ENCODE measurements around the gene KCNG1.
"Not testable (repeated sequence)": the region's sequence is repeated elsewhere in the genome, so short reads cannot be mapped to it uniquely, and the experiment has no call there.

The KCNG1 gene, protein sequence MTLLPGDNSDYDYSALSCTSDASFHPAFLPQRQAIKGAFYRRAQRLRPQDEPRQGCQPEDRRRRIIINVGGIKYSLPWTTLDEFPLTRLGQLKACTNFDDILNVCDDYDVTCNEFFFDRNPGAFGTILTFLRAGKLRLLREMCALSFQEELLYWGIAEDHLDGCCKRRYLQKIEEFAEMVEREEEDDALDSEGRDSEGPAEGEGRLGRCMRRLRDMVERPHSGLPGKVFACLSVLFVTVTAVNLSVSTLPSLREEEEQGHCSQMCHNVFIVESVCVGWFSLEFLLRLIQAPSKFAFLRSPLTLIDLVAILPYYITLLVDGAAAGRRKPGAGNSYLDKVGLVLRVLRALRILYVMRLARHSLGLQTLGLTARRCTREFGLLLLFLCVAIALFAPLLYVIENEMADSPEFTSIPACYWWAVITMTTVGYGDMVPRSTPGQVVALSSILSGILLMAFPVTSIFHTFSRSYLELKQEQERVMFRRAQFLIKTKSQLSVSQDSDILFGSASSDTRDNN

DNA sequence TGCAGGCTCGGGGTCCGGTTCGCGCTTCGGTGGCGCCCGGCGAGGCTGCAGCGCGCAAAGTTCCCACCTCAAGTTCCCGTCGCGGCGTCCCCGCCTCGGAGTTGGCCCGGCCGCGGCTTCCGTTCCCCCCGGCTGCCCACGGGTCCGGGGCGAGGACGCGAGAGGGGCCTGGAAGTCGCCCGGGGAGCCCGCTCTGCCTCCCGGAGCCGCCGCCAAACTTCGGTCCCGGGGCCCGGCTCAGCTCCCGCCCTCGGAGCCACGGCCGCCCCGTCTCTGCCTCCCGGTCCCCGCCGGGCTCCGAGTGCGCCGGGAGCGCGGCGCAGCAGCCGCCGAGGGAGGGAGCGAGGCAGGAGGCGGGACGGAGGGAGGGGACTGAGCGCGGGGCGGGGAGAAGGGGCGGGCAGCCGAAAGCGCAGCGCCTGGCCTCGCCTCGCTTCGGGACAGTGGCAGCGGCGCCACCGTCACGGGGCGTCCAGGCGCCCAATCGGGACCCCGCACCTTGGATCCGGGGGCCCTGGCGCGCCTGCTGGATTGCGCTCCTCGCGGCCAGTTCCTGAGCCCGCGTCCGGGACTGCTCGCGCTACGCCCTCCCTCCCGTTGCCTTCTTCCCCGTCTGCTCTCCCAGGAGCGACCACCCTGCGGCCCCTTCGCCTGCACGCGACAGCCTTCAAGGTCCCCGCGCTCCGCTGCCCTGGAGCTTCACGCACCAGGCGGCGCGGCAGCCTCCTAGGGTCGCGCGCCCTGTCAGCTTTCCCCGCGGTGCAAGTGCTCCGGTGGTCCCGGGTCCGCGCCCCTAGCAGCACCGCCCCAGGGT is at the start of gene KCNG1:
KCNG1 (minus strand) TSS at position 305 of the 814 bp plus-strand sequence. CDS start 12,769 bp downstream, outside the sequence.
- DNase-seq (ENCODE audit: low read depth): no peak

DNA sequence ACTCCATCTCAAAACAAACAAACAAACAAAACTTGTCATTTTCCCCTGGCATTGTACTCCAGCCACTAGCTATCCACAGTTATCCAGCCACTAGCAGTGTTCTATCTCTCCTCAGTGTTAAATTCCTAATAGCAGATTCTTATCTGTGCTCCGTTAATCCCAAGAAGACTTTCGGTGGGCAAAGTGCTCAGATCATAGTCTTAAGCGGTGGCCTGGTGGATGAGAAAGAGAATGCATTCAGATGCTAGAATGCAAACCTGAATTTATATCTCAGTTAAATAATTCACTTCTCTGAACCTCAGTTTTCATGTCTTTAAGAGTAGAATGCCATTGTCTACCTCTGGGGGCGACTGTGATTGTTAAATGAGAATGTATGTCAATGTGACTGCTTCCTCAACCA is 47.7 kb upstream of the KCNG1 start:
- no peak for DNase-seq (ENCODE audit: low read depth)

DNA sequence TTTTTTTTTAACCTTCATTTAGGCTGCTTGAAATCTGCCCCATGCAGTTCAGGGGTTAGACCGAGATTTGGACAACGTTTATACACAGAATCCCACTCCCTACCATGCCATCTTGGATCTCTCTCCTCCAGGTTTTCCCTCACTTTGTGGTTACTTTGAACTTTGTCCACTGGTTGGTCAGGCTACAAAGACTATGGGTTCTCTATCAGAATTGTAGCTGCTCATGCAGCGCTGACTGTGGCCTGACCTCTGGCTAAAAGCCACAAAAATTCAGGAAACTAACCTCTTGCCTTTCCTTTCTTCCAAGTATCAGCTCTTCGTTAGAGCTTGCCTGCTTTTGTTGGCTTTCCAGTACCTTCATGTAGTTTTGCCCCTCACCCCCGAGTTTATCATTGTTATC is 44.9 kb upstream of the KCNG1 start:
- no peak for DNase-seq (ENCODE audit: low read depth)

DNA sequence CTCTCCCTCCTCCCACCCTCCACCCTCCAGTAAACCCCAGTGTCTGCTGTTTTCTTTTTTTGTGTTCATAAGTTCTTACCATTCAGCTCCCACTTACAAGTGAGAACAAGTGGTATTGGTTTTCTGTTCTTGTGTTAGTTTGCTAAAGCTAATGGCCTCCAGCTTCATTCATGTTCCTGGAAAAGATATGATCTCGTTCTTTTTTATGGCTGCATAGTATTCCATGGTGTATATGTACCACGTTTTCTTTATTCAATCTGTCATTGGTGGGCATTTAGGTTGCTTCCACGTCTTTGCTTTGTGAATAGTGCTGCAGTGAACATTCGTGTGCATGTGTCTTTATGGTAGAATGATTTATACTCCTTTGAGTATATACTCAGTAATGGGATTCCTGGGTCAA is 42.7 kb upstream of the KCNG1 start:
- no peak for DNase-seq (ENCODE audit: low read depth)

DNA sequence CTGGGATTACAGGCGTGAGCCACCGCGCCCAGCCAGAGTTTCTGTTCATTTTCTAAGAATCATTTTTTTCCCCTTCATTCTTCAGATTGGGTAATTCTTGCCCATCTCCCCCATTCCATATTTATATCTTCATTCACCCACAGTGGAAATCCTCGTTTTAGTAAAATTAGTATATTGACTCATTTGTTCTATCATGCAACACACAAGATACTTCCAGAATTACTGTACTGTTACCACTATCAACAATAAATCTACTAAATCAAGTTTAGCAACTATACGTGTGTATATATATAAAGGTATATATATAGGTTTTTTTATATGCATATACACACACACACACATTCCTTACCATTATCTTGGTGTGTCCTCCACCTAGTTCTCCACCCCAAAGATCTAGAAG is 41.2 kb upstream of the KCNG1 start:
- DNase-seq (ENCODE audit: low read depth): no peak

DNA sequence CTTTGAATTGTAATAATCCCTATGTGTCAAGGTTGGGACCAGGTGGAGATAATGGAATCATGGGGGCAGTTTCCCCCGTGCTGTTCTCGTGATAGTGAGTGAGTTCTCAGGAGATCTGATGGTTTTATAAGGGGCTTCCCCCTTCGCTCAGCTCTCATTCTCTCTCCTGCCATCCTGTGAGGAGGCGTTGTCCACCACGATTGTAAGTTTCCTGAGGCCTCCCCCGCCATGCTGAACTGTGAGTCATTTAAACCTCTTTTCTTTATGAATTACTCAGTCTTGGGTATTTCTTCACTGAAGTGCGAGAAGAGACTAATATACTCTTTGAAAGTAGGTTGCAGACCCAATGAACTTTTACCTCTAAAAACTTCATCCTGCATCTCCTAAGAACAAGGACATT is 39.2 kb upstream of the KCNG1 start:
- no peak for DNase-seq (ENCODE audit: low read depth)

DNA sequence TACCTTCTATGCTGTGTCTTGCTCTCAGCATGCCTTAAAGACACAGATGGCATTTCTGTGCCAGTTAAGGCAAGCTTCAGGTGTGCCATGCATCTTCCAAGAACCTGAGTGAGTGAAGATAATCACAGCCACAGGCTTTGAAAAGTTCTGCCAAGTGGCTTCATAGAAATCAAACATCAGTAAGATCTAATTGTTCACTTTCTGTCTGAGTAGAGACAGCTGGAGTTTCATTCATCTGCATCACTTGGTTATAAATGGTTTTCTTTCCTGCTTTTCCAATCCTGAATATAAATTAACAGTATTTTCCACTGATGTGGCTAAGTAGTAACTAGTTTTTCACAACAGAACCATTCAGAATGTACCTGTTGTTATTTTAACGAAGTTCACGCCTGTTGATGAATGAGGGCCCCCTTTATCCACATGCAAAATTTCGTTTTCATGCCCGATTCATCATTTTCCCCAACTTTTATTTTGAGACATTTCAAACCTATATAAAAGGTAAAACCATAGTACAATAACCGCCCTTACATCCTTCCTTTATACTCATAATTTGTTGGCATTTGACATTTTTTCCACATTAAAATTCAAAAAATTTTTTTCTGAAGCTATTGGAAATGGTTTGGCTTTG is 38.6 kb upstream of the KCNG1 start:
- no peak for DNase-seq (ENCODE audit: low read depth)

DNA sequence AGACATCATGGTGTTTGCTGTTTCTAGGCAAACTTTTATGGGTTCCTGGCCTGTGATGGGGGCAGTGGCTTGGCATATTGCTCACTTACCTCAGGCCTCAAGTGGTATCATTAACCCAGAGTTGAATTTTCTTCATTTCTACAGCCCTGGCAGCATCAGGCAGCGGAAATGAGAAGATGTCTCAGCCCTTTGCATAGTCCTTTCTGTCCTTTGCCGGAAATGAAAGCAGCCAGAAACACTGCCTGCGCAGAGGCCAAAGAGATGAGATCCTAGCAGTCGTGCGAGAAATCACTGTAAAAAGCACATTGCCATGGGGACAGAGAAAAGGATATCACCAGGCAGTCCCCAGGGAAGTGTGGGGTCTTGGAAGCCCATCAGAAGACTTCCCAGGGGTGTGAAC is 37.4 kb upstream of the KCNG1 start:
- DNase-seq (ENCODE audit: low read depth): no peak

DNA sequence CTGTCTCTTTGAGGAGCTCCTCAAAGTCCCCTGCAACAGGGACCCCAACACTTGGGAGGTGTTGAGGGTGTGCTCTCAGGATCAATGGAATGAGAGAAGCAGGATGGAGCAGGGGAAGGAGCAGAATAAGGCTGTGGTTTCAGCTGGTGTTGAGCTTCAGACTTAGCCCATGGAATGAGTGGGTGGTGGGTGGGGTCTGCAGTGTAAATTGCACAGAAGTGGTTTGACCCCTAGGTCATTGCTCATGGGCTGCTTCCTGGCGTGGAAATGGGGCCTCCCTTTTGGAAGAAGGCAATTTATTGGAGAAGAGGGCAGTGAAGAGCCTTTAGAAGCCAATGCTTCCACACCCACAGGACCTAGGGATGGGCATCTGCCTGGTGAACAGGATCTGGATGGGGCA is 37.0 kb upstream of the KCNG1 start:
- no peak for DNase-seq (ENCODE audit: low read depth)

DNA sequence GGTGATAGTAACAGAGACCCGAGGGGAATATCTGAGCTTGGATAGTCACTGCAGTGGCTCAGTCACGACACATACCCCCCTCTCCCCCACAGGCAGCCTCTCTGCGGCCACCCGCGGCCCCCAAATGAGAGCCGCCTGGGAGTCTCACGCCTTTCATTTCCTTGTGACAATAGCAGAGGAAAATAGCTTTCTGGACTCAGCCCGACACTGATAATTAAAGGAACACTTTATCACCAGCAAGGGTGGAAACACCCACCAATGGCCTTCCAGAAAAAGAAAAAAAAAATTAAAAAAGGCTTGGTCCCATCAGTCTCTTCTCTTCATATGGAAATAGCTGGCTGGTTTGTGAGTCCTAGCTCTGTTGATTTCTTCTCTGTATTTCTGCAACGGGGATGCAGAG is 35.1 kb upstream of the KCNG1 start:
- DNase-seq (ENCODE audit: low read depth): no peak

DNA sequence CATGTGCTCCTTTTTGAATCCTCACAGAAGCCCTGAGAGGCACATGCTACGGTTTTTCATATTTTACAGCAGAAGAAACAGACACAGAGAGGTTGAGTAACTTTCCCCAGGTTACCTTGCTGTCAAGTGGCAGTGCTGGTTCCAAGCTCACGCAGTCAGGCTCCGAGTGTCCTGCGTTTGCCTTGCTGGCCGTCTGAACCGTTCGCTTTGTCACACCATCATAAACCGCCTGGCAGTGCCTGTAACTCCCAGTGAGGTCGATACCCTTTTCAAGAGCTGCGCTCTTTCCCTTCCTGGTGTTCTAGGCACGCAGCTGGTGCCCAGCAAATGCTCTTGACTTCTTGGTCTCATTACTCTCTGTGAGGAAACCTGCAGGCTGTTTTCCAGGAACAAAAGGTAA is 31.3 kb upstream of the KCNG1 start:
- no peak for DNase-seq (ENCODE audit: low read depth)

DNA sequence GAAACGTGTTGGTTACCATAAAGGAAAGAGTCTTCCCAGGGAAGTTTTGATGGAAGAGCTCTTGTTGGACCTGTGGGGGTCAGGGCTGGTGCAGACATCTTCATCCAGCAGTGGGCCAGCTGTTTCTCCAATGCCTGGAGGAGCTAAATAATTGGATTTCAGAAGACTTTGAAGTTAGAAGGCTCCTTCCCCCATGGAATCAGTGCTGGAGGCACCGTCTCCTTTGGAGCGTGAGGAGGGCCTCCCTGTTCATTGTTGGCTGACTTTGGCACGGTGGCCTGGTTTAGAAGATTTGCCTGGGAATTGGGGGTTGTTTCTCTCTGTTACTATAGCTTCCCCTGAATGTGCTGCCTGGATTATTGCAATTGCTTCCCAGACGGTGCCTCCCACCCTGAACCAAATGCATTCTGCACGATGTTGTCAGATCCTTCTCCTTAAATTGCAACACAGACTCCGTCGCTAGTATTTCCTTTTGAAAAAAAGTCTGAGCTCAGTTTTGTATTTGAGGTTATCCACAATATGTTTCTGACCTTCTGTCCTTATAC is 27.7 kb upstream of the KCNG1 start:
- no peak for DNase-seq (ENCODE audit: low read depth)

DNA sequence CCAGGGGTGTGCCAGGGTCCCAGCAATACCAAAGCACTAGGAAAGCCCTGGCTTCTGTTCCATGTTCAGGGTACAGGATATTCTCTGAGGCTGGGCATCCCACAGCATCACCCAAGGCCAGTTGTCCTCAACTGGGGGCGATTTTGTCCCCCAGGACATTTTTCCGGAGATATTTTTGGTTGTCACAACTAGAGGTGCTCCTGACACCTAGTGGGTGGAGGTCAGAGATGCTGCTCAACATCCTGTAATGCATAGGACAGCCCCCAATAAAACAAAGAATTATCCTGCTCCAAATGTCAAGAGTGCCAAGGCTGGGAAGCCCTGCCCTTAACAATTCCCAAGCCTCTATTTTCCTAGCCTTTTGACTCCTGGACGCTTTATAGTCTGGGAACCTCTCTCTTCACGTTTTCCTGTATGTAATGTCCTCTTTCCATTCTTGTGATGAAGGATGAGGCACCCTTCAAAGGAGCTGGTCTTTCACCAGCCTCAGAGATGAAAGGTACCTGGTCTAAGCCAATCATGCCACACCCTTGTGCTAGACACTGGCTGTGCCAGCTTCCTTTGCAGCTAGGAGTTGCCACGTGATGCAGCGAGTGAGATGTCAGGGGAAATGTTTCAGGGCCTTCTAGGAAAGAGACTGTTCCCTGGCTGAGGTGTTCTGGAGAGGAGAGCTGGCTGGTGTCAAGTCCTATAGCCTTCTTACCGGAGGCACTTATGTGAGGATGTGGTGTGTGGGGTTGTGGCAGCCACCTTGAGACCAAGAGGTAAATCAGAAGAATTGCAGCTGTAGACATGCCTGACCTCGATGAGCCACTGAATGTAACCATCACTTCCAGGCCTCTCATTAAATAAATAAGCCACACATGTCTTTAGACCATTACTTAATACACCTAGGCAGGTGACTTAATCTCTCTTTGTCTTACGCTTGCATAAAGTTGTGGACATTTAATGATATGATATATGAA is 23.4 kb upstream of the KCNG1 start:
- DNase-seq (ENCODE audit: low read depth): no peak

DNA sequence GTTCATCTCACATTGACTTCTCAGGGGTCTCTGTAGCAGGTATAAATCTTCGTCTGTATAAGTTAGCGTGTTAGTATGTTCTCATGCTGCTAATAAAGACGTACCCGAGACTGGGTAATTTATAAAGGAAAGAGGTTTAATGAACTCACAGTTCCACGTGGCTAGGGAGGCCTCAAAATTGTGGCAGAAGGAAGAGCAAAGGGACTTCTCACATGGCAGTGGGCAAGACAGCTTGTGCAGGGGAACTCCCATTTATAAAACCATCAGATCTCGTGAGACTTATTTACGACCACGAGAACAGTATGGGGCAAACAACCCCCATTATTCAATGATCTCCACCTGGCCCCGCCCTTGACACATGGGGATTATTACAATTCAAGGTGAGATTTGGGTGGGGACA is 22.6 kb upstream of the KCNG1 start:
- not testable (repeated sequence) for DNase-seq (ENCODE audit: low read depth)

DNA sequence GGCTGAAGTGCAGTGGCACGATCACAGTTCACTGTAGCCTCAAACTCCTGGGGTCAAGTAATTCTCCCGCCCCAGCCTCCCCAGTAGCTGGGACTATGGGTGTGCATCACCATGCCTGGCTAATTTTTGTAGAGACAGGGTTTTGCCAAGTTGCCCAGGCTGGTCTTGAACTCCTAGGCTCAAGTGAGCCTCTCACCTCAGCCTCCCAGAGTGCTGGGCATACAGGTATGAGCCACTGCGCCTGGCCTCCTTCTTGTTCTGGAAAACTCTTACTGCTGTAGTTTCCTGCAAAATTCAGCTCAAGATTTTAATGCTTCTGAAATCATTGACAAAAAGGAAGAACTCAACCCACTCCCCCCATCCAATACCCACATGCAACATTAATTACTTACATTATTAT is 21.9 kb upstream of the KCNG1 start:
- no peak for DNase-seq (ENCODE audit: low read depth)

DNA sequence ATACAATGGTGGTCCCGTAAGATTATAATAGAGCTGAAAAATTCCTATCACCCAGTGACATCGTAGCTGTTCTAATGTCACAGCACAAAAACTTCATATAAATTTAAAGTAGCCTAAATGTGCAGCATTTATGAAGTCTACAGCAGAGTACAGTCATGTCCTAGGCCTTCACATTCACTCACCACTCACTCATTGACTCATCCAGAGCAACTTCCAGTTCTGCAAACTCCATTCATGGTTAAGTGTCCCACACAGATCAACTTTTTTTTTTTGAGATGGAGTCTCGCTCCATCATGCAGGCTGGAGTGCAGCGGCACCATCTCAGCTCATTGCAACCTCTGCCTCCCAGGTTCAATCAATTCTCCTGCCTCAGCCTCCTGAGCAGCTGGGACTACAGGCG is 20.9 kb upstream of the KCNG1 start:
- DNase-seq (ENCODE audit: low read depth): no peak

DNA sequence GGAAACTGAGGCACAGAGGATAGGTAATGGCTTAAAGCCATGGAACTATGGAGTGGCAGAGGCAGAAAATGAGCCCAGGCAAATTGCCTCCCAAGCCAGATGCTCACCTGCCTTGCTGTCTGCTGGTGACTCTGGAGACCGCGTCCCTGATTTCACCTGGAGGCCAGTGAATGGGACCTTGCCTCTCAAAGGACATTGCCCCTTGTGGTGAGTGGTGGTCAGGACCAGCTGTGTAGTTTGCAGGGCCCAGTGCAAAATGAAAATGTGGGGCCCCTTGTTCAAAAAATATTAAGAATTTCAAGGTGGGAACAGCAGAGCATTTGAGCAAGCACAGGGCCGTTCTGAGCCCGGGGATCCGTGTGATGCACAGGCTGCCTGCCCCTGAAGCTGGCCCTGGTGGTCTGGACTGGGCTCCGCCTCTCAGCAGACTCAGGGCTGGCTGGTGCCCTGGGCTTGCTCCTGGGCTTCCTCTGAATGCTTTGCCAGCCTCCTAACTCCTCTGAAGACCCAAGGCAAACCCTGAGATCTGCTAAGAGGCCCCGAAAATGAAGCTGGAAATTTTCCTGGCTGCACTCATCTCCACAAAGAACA is 19.8 kb upstream of the KCNG1 start:
- DNase-seq (ENCODE audit: low read depth): no peak

DNA sequence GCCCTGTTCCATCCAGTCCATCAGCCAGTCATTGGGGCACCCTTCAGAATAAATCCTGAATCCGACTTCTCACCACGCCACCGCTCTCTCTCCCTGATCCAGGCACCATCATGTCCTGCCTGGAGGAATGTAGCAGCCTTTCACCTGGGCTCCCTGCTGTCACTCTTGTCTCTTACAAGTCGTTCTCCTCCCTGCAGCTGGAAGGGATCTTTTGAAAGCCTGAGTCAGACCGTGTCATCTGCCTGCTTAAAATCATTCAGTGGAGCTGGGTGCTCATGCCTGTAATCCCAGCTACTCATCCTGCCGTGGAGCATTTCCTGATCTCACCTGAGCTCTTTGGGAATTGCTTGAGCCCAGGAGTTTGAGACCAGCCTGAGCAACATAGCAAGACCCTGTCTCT is 19.2 kb upstream of the KCNG1 start:
- DNase-seq (ENCODE audit: low read depth): no peak

DNA sequence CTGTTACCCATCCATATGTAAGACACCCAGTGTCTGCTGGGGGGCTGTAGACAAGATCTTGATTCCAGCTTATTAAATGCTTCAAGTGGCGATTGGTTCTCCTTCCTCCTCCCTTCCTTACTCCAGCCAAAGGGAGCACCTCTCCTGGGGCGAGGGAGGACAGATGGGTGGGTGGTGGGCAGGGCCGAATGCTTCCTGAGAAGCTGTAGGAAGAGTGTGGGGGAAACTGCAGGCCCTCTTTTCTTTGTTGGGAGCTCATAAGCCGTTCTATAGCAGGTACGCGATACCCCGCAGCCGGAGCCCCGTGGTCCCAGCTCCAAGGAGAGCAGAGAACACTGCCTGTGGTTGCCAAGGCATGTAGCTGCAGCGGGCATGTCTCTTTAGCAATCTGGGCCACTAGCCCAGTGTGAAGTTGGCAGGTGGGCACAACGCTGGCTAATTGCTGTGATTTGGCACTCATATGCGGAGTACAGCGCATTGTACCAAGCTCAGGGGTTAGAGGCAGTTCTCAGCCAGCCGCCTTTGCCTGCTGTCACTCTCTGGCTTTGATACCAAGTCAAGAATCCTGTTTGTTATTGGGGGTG is 14.7 kb upstream of the KCNG1 start:
- no peak for DNase-seq (ENCODE audit: low read depth)

DNA sequence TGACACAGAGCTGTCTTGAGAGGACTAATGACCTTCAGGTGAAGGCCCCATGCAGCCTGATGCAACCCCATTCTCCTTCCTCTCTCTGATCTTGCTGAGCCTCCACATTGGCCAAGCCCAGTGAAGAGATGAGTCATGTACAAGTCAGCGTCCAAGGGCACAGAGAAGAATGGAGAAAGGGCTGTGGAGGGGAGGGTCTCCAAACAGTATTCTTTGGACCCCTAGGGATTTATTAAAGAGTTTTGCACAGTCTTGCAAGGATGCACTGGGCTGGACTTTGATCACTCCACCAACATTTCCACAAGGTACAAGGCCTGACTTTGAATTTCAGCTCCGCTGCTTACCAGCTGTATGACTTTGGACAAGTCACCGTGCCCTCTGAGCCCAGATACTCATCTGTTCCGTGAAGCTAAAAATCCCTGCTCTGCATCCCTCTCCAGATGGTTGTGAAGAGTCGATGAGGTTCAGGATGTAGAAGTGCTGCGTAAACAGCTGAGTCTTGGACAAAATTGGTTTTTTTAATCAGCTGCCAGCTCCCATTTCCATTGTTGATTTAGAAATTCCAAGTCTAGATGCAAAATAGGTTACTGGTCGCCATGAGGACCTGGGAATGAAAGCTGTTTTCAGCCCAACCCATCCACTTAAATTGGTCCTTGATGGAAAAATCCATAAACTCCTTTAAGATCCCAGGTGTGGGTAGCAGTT is 14.1 kb upstream of the KCNG1 start:
- no peak for DNase-seq (ENCODE audit: low read depth)
